ENCODE results near the gene CERS1.

GRCh38 chr19:18942692-18943091 is 46.7 kb upstream of the CERS1 start:
- TF ChIP-seq CTCF (IDR thresholded peaks at IDR 0.05 in 2 of 3, conservative IDR thresholded peaks at IDR 0.05 in 1 of 3; ENCODE audit: control insufficient read depth in 2 of 3, extremely low read depth in 1 of 3, insufficient read depth in 1 of 3, low read depth in 3 of 3, low read length in 3 of 3) = no peak
- no peak for TF ChIP-seq ATF2 (IDR thresholded peaks at IDR 0.05; ENCODE audit: low read length)
- no peak for TF ChIP-seq CBFB (IDR thresholded peaks at IDR 0.05; ENCODE audit: low read depth)
- no peak for TF ChIP-seq RAD51 (IDR thresholded peaks at IDR 0.05)
- no peak for TF ChIP-seq EED (IDR thresholded peaks at IDR 0.05; ENCODE audit: low read depth)
- no peak for TF ChIP-seq KDM1A (IDR thresholded peaks at IDR 0.05; ENCODE audit: borderline replicate concordance)
- no peak for TF ChIP-seq POLR2AphosphoS2 (IDR thresholded peaks at IDR 0.05; ENCODE audit: low read depth, low read length)
- no peak for TF ChIP-seq SUPT20H (IDR thresholded peaks at IDR 0.05; ENCODE audit: borderline replicate concordance, control insufficient read depth, low read depth, low read length)
